B cell (primary cell): ENCODE measurements around the gene HSPA12A. TPM values are rescaled to one million over a fixed set of nuclear protein-coding genes. Genes with fewer than 3 reads are reported as not detected.

Source experiments
- ATAC-seq: fragments of 200-7000 bp; cut with Tn5 transposase; one replicate; pipeline ENCODE4 v1.10.0; 2021; ENCODE audit warnings: low read depth, mild to moderate bottlenecking, moderate number of reproducible peaks, moderate library complexity
- CTCF ChIA-PET: fragments of 350-600 bp; sonication (Branson Sonifier 250); formaldehyde crosslinking; loops from one replicate; lab custom pipeline; 2021; ENCODE audit warnings: antibody characterized with exemption, inconsistent platforms; lab: Charles Lee
- POLR2A ChIA-PET: fragments of 350-600 bp; sonication (Branson Sonifier 250); formaldehyde crosslinking; loops from one replicate; lab custom pipeline; 2021; ENCODE audit warnings: antibody characterized with exemption; lab: Charles Lee
- DNase-seq: peaks from one replicate; pipeline ENCODE4 v3.0.0; 2013
- H2AFZ ChIP-seq: 2 replicates; pipeline ENCODE4 v1.6.1; 2012; ENCODE audit warnings: mild to moderate bottlenecking, low read depth, low read length; ENCODE audit not compliant: insufficient read depth, poor library complexity, severe bottlenecking
- H3K27ac ChIP-seq, 2 donors: 1 replicate in 1 of 2; 2 replicates in 1 of 2; pipeline ENCODE4 v1.5.1; 2012 to 2013; ENCODE audit warnings: low read length in 2 of 2, mild to moderate bottlenecking in 2 of 2, moderate library complexity in 1 of 2
- H3K27me3 ChIP-seq, 4 experiments: fragments of 200-600 bp in 1 of 4; sonication (generic) in 1 of 4; replicated peaks in 1 of 4; 1 replicate in 2 of 4; 2 replicates in 2 of 4; pipeline versions ENCODE4 v1.6.1 to v1.7.0; 2013 to 2016; ENCODE audit warnings: low read length in 3 of 4, mild to moderate bottlenecking in 2 of 4, mixed read lengths in 1 of 4, moderate library complexity in 1 of 4; ENCODE audit not compliant: insufficient read depth in 4 of 4, control insufficient read depth in 3 of 4; ENCODE audit errors: control extremely low read depth in 1 of 4
- H3K36me3 ChIP-seq, 2 experiments: replicated peaks in 1 of 2; 1 replicate in 1 of 2; 2 replicates in 1 of 2; pipeline versions ENCODE4 v1.6.1 to v1.7.1; 2013; ENCODE audit warnings: low read length in 1 of 2; ENCODE audit not compliant: insufficient read depth in 2 of 2, control insufficient read depth in 1 of 2; ENCODE audit errors: control extremely low read depth in 1 of 2, extremely low read depth in 1 of 2
- H3K4me1 ChIP-seq, 2 donors: fragments of 200-600 bp in 1 of 2; sonication (generic) in 1 of 2; 1 replicate in 1 of 2; 2 replicates in 1 of 2; pipeline versions ENCODE4 v1.5.1 to v1.6.1; 2013 to 2017; ENCODE audit warnings: low read length in 2 of 2; ENCODE audit not compliant: control insufficient read depth in 2 of 2, insufficient read depth in 2 of 2
- H3K4me2 ChIP-seq: replicated peaks from 2 replicates; pipeline ENCODE3; 2012; ENCODE audit warnings: mild to moderate bottlenecking, low read depth, low read length; ENCODE audit not compliant: poor library complexity, severe bottlenecking
- H3K4me3 ChIP-seq, 5 experiments: fragments of 200-600 bp in 1 of 5; sonication (generic) in 1 of 5; 1 replicate in 3 of 5; 2 replicates in 2 of 5; pipeline versions ENCODE4 v1.5.1 to v1.7.0; 2011 to 2016; ENCODE audit warnings: low read length in 4 of 5, mild to moderate bottlenecking in 4 of 5, low read depth in 2 of 5, control low read depth in 1 of 5, moderate library complexity in 1 of 5; ENCODE audit not compliant: insufficient read depth in 1 of 5; ENCODE audit errors: control extremely low read depth in 1 of 5, extremely low read depth in 1 of 5
- H3K79me2 ChIP-seq: fragments of 200-600 bp; sonication (generic); one replicate; pipeline ENCODE4 v1.6.0; 2016; ENCODE audit warnings: low read length; ENCODE audit not compliant: control insufficient read depth, insufficient read depth
- H3K9ac ChIP-seq: fragments of 200-600 bp; sonication (generic); 2 replicates; pipeline ENCODE4 v1.6.1; 2017; ENCODE audit warnings: mild to moderate bottlenecking, low read length, moderate library complexity
- H3K9me3 ChIP-seq, 3 donors: one replicate each; pipeline versions ENCODE4 v1.6.1 to v1.7.1; 2013; ENCODE audit warnings: low read length in 2 of 3; ENCODE audit not compliant: control insufficient read depth in 2 of 3, insufficient read depth in 1 of 3; ENCODE audit errors: control extremely low read depth in 1 of 3
- H4K20me1 ChIP-seq: 2 replicates; pipeline ENCODE4 v1.6.0; 2012; ENCODE audit warnings: mild to moderate bottlenecking, low read length; ENCODE audit not compliant: insufficient read depth, control insufficient read depth, poor library complexity, severe bottlenecking
- H3K27ac Mint-ChIP-seq: one replicate; pipeline ENCODE4 v1.8.0; 2021; ENCODE audit warnings: mixed read lengths
- H3K27me3 Mint-ChIP-seq: one replicate; pipeline ENCODE4 v1.8.0; 2021; ENCODE audit warnings: mixed read lengths
- H3K4me1 Mint-ChIP-seq: one replicate; pipeline ENCODE4 v1.8.0; 2021; ENCODE audit warnings: mixed read lengths
- H3K4me3 Mint-ChIP-seq: one replicate; pipeline ENCODE4 v1.8.0; 2021; ENCODE audit warnings: mixed read lengths
- H3K9me3 Mint-ChIP-seq: one replicate; pipeline ENCODE4 v1.8.0; 2022; ENCODE audit warnings: mixed read lengths; ENCODE audit not compliant: insufficient read depth
- EZH2 ChIP-seq: IDR thresholded peaks from 2 replicates; pipeline ENCODE4 v1.6.1; 2012; ENCODE audit warnings: borderline replicate concordance, low read depth, mild to moderate bottlenecking, moderate library complexity, low read length; ENCODE audit not compliant: insufficient read depth, poor library complexity, severe bottlenecking
- WGBS: methylation state at CpG from one replicate; pipeline ENCODE4 v1.1.5; 2013; ENCODE audit warnings: missing lambda C conversion rate; ENCODE audit not compliant: insufficient coverage; 5-methylcytosine and 5-hydroxymethylcytosine counted together
- intact Hi-C: fragments of 100-400 bp; cut with micrococcal nuclease; formaldehyde crosslinking; loops from one replicate; pipeline ENCODE4 v1.10.0; 2022
- polyA plus RNA-seq: library from polyadenylated mRNA; depleted of rRNA; stranded (reverse); fragments of >200 nt; gene quantifications from 2 replicates; pipeline ENCODE4 v1.2.3, GENCODE V29; 2012
- total RNA-seq, 2 donors: library from RNA; stranded (reverse); fragments of 120-200 nt in 1 of 2; gene quantifications; 1 replicate in 1 of 2; 2 replicates in 1 of 2; pipeline versions ENCODE4 v1.2.3 to v1.2.4, GENCODE V29; 2013 to 2022
- TF ChIP-seq, protein P1 (sequence below): fragments of 200-600 bp; IDR thresholded peaks from one replicate; pipeline ENCODE4 v1.8.0; 2022; ENCODE audit warnings: antibody characterized with exemption, mild to moderate bottlenecking

The HSPA12A gene
- total and polyA plus RNA-seq, 2 donors (not counting 1 experiment from before 2014, with no cell fraction given): 2.1 to 17.7 TPM

DNA sequence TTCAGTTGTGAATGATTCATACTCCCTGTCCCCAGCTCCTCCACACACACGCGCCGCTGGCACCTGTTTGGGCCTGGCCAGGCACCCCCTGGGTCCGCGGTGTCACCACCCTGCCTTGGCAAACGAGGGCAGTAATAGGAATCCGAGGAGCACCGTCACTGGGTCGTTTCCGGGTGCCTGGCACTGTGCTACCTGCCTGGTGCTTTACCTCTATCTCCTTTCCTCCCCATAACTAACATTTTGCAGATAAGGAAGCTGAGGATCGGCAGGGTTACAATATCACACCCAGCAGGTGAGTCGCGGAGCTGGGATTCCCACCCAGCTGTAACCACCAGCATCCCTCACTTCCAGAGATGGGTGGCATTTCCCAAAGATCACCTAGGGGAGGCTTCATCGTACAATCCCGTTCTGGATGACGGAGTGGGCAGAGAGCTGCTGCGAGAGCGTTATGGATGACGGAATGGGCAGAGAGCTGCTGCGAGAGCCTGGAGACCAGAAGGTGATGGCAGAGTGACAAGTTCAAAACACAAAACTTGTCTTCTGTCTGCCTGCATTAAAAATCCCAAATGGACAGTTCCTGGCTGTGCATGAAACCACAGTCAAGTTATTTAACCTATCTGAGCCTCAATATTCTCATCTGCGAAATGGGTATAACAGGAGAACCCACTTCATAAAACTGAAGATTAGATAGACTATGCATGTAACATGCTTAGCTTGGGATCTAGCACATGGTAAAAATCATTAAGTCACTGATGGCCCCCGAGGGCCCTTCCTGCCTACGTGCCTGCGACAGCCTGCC is 1.1 kb upstream of the HSPA12A start:
- no peaks in the 10 kb centered on the region for H3K36me3 ChIP-seq
- Mint-ChIP-seq H3K4me1 (peaks cover 8% of the 10 kb centered on the region), H3K4me3 (peak overlapping the region; percentile 73), H3K27me3 (peaks cover 50% of the 10 kb centered on the region), H3K27ac (no peak overlapping the region), H3K9me3 (peaks cover 2% of the 10 kb centered on the region)
- 56% methylated on average over 23 of the region's 24 CpGs for WGBS
- no peak for TF ChIP-seq EZH2
- TF ChIP-seq, protein P1, sequence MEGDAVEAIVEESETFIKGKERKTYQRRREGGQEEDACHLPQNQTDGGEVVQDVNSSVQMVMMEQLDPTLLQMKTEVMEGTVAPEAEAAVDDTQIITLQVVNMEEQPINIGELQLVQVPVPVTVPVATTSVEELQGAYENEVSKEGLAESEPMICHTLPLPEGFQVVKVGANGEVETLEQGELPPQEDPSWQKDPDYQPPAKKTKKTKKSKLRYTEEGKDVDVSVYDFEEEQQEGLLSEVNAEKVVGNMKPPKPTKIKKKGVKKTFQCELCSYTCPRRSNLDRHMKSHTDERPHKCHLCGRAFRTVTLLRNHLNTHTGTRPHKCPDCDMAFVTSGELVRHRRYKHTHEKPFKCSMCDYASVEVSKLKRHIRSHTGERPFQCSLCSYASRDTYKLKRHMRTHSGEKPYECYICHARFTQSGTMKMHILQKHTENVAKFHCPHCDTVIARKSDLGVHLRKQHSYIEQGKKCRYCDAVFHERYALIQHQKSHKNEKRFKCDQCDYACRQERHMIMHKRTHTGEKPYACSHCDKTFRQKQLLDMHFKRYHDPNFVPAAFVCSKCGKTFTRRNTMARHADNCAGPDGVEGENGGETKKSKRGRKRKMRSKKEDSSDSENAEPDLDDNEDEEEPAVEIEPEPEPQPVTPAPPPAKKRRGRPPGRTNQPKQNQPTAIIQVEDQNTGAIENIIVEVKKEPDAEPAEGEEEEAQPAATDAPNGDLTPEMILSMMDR: no peak
- no peak overlapping the region for H3K27ac ChIP-seq
- H4K20me1 ChIP-seq: no peaks in the 10 kb centered on the region
- ChIA-PET POLR2A (no interaction called here), CTCF (no interaction called here)
- H3K79me2 ChIP-seq: no peaks in the 10 kb centered on the region
- H3K9me3 ChIP-seq: peaks cover 0 to 13% (median 0%) of the 10 kb centered on the region in 3 donors
- no peak overlapping the region for H3K4me3 ChIP-seq
- intact Hi-C loops: loop anchor here (5.0 kb wide), 1 partner anchor 634 kb away; the partner anchor contains the start of gene PDZD8
- peak overlapping the region; percentile 78 for H3K4me2 ChIP-seq
- peak overlapping the region; percentile 28 for H2AFZ ChIP-seq
- peak; percentile 10 for DNase-seq
- peaks cover 5 to 8% of the 10 kb centered on the region in 2 donors for H3K4me1 ChIP-seq
- H3K9ac ChIP-seq: no peak overlapping the region
- H3K27me3 ChIP-seq: peaks cover 0 to 51% (median 14%) of the 10 kb centered on the region in 4 experiments
- no peak for ATAC-seq
